Ammon's horn (tissue), 1 donor: ENCODE results near the gene MRPL9.

Experiments
- DNase-seq: peaks from one replicate; pipeline ENCODE4 v3.0.0-alpha.2; 2016; ENCODE audit warnings: low spot score

The MRPL9 gene

DNA sequence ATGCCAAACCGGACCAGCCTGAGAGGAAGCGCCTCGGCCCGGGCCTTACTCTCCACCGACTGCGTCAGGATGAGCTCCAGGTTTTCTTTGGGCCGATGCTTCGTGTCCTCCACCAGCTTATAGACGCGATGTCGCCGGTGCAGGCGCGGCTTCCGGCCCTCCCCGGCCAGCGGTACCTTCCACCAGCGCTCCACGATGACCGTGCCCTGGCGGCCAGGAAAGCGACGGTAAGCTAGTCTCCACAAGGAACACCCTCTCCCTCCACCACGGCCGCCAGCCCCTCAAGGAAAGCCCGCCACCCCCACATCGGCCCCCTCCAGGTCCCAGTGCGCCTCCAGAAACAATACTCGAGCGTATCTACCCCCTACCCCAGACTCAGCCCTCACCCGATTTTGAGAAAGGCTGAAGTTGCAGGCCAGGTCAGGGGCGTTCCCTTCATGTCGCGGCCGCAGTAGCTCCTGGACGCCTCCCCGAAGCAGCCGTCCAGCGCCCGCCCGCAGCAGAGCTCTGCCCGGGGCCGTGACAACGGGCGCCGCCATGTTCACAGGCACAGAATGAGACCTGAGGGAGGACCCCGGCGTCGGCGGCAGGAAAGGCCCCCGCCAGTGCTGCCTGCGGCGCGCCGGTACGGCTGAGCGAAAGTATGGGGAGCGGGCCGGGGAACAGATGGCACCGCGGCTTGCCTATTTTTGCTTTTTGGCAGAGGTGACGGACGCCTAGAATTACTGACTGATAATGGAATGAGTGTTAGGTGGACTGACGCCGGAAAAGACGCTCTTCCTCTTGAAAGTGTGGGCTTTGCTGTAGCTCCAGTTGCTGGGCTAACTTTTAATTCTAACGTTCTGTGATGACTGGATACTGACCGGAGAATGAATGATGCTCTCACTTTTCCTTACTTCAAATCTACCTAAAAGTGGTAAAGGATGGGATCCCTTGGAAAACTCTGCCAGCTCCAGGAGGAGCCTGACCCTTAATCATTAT is at the start of gene MRPL9:
Gene MRPL9, minus strand, starts transcription at position 556 of the 981 bp plus-strand sequence. Its CDS starts 17 bp downstream, at position 539.
- peak; percentile 84 for DNase-seq

DNA sequence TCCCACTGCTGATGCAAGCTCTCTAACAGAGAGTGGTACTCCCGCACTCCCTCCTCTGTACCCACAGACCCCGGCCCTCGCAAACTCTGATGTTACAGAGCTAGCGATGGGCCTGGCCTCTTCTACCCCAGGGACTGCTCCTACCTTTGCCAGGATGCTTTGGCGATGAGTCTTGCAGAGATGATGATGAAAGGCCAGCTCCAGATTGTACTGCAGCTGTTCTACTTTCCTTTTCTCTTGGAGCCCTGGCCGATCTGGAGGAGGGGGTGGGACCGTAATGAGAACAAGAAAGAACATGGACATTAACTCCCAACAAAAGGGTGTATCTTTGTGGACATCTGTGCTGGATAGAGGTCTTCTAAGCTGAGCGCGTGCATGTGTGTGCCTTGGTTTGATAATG is 47.9 kb upstream of the MRPL9 start:
- no peak for DNase-seq

- DNase-seq = no peak
Observed at GRCh38 chr1:151809985-151810556, 46.8 kb upstream of the MRPL9 start.

DNA sequence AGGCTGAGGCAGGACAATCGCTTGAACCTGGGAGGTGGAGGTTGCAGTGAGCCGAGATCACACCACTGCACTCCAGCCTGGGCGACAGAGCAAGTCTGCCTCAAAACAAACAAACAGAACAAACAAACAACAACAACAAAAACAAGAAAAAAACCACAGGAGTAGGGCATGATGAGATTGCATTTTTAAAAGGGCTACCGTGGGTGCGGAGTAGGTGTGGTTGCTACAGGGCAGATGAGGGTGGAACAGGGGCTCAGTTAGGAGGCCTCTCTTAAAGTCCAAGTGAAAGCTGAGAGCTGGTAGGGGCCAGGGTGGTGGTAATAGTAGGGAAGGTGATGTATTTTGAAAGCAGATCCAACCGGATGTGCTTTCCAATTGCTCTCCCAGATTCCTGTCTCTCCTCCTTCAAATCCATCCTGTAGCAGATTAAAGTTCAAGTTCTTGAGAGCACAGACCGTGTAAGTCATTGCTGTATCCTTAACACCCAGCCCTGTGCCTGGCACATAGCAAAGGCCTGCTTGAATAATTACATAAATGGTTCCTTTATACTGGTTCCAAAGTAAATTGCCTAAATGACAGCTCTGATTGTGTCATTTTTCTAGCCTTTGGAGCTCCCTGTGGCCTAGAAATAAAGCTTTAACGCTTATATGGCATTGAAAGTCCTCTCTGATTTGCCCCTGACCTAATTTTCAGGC is 46.1 kb upstream of the MRPL9 start:
- DNase-seq = peak; percentile 33

DNA sequence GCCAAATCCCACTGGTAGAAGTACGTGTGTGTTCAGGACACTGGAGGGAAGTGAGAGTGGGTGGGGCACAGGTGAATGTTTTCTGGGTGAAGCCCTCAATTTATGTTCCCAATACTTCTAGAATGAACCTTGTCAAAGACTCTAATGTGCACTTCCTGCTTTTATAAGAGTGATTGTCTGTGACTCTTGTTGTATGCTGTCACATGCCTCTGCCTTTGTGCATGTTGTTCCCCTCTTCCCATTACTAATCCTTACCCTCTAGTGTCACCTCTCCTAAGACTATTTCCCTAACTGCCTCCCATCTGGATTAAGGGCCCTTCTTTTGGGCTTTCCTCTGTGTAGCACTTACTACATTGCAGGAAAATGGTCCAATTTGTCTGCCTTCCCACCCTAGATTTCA is 44.5 kb upstream of the MRPL9 start:
- no peak for DNase-seq

- DNase-seq = no peak
Observed at GRCh38 chr1:151807131-151807530, 43.8 kb upstream of the MRPL9 start.

DNA sequence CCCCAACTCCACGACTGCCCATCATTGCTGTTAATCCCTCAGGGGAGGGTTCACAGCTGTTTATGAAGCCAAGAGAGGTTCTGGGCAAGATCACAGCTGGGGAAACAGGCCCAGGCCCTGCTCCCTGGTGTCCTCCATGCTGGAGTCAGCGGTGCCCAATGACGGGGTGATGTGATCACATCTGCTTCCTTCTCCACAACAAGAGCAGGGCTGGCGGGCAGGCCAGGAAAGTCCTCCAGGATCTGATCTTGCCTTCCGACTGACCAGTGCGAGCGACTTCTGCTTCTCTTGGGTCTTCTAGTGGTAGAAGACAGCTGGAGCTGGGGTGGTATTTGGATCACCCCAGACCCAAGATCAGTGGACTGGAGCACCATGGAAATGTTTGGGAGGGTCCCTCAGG is 42.9 kb upstream of the MRPL9 start:
- no peak for DNase-seq

DNA sequence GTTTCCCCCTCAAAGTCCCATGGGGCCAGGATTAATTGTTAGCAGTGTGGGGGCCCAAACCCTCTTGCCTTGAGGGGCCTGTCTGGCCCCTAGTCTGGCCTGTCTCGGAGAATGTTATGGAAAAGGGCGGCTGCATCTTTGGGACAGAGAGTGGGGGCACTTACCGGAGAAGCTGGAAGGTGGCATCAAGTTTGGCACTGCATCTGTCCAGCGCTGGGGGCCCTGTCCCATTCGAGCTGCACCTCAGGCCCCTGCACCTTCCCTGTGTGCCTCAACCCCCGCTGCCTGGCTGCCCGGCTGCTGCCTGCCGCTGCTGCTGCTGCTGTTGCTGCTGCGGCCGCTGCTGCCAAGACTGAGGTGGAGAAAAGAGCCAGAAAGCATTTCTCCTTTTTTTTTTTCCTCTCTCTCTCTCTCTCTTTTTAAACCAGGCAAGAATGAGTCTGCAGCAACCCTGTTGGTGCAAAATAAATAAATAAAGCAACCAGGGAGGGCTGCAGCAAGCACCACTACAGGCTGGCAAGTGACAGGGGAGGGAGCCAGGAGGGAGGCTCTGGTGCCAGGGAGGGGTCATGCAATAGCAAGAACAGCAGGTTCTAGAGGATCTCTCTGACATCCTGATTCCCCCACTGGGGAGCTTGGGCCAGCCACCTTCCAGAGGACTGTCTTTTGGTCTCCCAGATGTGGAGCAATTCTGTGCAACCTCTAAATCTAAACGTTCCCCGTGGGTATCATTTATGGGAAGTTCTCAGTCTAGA is 41.9 kb upstream of the MRPL9 start, which contains the start of gene LINGO4:
Gene LINGO4, minus strand, starts transcription at position 354 of the 755 bp plus-strand sequence. CDS start 2,715 bp downstream, outside the sequence.
- DNase-seq = no peak

DNA sequence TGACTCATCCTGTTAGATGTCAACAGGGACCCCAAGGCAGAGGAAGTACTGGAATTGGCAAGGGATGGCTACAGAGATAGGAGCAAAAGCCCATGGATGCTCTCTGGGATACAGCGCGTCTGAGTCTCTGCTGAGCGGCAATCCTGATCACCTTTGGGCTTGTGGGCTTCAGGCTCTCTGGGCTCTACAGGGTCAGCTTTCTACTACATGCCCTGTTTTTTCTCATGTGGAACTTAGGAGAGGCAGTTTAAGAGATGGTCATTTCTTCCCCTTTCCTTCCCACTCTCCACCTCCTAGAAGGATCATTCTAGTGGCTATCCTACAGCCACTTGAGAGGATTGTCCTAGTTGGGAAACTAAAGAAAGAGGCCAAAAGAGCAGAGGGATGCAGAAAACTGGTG is 40.6 kb upstream of the MRPL9 start:
- DNase-seq = no peak

- DNase-seq = no peak
Observed at GRCh38 chr1:151803164-151803563, 39.9 kb upstream of the MRPL9 start.

- DNase-seq = no peak
Observed at GRCh38 chr1:151802372-151802771, 39.1 kb upstream of the MRPL9 start.

DNA sequence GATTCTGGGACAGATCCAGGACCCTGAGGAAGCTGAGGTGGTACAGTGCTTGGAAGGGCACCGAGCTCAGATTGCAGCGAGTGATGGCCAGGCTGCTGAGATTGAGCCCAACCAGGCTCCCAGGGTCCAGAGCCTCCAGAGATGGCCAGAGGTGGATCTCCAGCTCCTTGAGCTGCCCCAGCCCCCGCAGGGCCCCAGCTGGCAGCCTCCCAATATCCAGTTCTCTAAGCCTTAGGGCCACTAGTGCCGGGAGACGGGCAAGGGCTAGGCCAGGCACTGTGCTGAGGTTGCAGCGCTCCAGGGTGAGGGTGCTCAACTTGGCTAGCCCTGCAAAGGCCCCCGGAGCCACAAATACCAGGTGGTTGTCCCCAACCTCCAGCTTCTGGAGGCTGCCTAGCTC is 38.5 kb upstream of the MRPL9 start:
- DNase-seq = no peak

DNA sequence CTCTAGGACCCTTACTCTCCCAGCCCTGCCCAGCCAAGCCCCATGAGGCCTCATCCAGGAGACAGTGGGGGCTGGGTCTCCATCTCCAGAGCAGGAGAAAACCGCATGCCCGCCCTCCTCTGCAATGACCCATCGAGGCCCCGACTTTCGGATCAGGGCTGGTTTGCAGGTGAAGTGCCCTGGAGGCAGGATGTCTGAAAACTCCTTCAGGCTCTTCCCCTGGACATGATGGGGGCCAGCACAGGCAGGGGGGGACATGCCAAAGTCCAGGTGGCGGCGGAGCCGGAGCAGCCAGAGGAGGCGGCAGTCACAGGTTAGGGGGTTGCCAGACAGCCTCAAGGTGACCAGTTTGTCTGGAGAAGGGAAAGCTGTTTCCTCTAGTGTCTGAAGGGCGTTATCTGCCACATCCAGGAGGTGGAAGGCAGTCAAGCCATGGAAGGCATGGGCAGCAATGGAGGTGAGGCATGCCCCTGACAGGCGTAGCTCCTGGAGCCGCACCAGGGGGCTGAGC is 38.1 kb upstream of the MRPL9 start:
- no peak for DNase-seq

- no peak for DNase-seq
Observed at GRCh38 chr1:151800830-151801229, 37.5 kb upstream of the MRPL9 start.

DNA sequence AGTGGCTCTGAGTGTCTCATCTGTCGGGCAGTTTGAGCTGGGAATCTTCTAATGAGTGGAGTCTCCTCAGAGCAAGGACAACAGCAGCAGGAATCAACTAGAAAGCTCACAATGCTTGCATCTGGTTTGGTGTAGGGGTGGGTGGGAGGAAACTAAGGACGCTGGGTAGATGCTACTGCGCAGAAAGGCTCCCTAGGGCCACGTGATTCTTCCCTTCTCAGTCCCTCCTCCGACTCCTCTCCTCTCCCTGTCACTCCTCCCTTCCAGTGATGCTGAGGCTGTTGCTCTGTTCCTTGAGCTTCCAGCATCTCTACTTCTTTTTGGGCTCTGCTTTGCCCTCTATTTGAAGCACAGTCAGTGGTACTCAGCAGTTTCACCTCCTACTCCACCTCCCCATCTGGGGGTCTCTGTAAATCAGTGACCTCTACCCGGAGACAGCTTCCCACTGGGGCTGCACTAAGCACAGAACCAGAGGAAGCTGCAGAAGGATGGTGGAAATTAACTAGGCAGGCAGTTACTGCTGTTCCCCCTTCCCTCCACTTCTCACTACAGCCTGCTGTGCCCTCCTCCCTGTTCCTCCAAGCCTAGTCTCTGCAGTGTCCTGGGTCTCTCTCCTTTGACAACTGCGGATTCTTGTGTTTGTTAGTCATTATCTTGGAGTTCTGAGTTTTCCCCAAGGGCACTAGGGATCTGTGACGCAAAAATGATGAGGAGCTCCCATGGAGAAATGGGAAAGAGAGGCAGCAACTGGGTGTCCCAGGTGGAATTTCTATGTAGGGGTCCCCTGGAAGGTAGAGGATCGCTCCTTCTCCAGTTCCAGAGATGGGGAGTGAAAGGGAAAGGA is 36.1 kb upstream of the MRPL9 start:
- DNase-seq = peak; percentile 33

GRCh38 chr1:151798571-151798970 is 35.3 kb upstream of the MRPL9 start:
- DNase-seq = no peak

DNA sequence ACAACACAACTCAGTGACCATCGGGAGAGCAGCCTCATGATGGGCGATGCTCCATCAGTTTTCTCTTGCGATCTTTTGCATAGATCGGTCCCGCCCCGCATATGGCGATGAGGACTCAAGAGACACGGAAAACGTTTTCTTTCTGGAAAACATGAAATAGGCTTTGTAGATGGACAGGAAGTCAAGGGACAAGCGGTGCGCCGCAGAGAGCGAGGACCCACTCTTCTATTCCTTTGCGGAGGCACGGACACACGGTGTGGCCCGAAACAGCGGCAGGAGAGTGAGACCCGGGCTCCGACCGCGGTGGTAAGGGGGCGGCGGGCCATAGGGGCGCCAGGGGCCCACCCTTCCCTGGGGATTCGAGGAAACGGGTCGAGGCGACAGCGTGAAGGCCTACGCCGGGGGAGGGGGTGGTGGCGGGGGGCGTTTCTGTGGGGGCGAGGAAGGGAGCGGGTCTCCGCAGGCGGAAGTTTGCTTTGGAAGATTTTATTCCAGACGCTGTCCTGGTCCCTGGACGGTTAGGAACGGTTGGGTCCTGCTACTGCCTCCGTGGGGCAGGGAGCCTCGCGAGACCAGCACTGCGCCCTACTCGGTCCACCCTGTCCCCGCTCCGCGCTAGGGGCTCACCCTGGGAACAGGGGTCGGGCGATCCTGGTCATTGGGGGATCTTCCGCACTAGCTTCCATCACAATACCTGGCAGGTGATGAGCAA is 27.8 kb upstream of the MRPL9 start:
- no peak for DNase-seq

GRCh38 chr1:151790071-151790939 is 27.0 kb upstream of the MRPL9 start, which contains the start of gene TDRKH:
Gene TDRKH, minus strand, starts transcription at chr1:151790500. Its CDS starts 7,478 bp downstream, at chr1:151783022.
- DNase-seq = peak; percentile 99

DNA sequence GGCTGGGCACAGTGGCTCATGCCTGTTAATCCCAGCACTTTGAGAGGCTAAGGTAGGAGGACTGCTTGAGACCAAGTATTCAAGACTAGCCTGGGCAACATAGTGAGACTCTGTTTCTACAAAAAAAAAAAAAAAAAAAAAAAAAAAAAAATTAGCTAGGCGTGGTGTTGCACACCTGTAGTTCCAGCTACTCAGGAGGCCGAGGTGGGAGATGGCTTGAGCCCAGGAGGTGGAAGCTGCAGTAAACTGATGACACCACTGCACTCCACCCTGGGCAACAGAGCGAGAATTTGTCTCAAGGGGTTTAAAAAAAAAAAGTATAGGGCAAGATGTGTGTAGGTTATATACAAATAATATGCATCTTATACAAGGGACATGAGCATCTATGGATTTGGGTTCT is 24.4 kb upstream of the MRPL9 start:
- no peak for DNase-seq
